ENCODE results near the gene DOCK10. TPM values are rescaled to one million over a fixed set of nuclear protein-coding genes. Genes with fewer than 3 reads are reported as not detected.
"Not testable (repeated sequence)": the region's sequence is repeated elsewhere in the genome, so short reads cannot be mapped to it uniquely, and the experiment has no call there.

Gene DOCK10
- total and polyA plus RNA-seq, 2 donors (not counting 1 experiment from before 2014, with no cell fraction given) = 49.5 to 139 TPM

DNA sequence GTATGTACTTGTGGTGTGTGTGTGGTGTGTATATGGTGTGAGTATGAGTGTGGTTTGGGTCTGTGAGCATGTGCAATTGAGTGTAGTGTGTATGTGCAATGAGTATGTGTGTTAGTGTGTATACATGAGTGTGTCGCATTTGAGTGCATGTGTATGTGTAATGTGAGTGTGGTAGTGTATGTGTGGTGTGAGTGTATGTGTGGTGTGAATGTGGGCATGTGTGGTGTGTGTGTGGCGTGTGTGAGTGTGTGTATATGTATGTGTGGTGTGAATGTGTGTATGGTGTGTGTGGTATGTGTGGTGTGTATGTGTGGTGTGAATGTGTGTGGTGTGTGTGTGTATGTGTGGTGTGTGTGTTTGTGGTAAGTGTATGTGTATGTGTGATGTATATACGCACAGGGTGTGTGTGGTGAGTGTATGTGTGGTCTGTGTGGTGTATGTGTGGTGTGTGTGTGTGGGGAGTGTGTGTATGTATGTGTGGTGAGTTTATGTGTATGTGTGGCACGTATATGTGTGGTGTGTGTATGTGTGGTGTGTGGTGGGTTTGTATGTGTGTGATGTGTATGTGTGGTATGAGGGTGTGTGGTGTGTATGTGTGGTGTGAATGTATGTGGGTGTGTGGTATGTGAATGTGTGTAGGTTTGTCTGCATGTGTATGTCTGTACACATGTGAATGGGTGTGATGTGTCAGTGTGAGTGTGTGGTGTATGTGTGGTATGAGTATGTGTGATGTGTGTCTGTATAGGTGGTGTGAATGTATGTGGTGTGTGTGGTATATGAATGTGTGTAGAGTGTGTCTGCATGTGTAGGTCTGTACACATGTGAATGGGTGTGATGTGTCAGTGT lies 123.4 kb downstream of the DOCK10 start:
- CTCF ChIA-PET = interaction anchor here (4.5 kb wide), 1 partner anchor 83 kb away, joined by 20 read pairs; no protein-coding TSS in a partner anchor
- DNase-seq (no peak), ATAC-seq (ENCODE audit: low read depth) (no peak)
- Histone ChIP-seq H2AFZ (ENCODE audit: insufficient read depth, low read depth, low read length, poor library complexity, severe bottlenecking) (no peak overlapping the region), H3K27ac (ENCODE audit: low read length in 2 of 2) (peak overlapping the region in 1 of 2 donors; percentile 20), H3K27me3 (replicated peaks in 1 of 4; ENCODE audit: control extremely low read depth in 1 of 4, control insufficient read depth in 3 of 4, insufficient read depth in 4 of 4, low read length in 3 of 4) (no peaks in the 10 kb centered on the region), H3K9ac (ENCODE audit: low read length) (no peak overlapping the region), H3K4me3 (ENCODE audit: control extremely low read depth in 1 of 5, extremely low read depth in 1 of 5, insufficient read depth in 1 of 5, low read depth in 2 of 5, low read length in 4 of 5) (no peak overlapping the region), H3K4me1 (ENCODE audit: control insufficient read depth in 2 of 2, insufficient read depth in 2 of 2, low read length in 2 of 2) (peaks cover 37 to 42% of the 10 kb centered on the region in 2 donors), H3K36me3 (replicated peaks in 1 of 2; ENCODE audit: control extremely low read depth in 1 of 2, control insufficient read depth in 1 of 2, extremely low read depth in 1 of 2, insufficient read depth in 2 of 2, low read length in 1 of 2) (peaks cover 9 to 34% of the 10 kb centered on the region in 2 experiments), H3K79me2 (ENCODE audit: control insufficient read depth, insufficient read depth, low read length) (peaks cover 62% of the 10 kb centered on the region), H3K9me3 (ENCODE audit: control extremely low read depth in 1 of 3, control insufficient read depth in 2 of 3, insufficient read depth in 1 of 3, low read length in 2 of 3) (no peaks in the 10 kb centered on the region), H3K4me2 (replicated peaks; ENCODE audit: low read depth, low read length, poor library complexity, severe bottlenecking) (no peak overlapping the region), H4K20me1 (ENCODE audit: control insufficient read depth, insufficient read depth, low read length, poor library complexity, severe bottlenecking) (peaks cover 5% of the 10 kb centered on the region)
- intact Hi-C loops (cut with micrococcal nuclease) = no loop called here
- TF ChIP-seq, protein P1, sequence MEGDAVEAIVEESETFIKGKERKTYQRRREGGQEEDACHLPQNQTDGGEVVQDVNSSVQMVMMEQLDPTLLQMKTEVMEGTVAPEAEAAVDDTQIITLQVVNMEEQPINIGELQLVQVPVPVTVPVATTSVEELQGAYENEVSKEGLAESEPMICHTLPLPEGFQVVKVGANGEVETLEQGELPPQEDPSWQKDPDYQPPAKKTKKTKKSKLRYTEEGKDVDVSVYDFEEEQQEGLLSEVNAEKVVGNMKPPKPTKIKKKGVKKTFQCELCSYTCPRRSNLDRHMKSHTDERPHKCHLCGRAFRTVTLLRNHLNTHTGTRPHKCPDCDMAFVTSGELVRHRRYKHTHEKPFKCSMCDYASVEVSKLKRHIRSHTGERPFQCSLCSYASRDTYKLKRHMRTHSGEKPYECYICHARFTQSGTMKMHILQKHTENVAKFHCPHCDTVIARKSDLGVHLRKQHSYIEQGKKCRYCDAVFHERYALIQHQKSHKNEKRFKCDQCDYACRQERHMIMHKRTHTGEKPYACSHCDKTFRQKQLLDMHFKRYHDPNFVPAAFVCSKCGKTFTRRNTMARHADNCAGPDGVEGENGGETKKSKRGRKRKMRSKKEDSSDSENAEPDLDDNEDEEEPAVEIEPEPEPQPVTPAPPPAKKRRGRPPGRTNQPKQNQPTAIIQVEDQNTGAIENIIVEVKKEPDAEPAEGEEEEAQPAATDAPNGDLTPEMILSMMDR (IDR thresholded peaks at IDR 0.05) = no peak
- no peak for TF ChIP-seq EZH2 (IDR thresholded peaks at IDR 0.05; ENCODE audit: borderline replicate concordance, insufficient read depth, low read depth, low read length, poor library complexity, severe bottlenecking)
- POLR2A ChIA-PET = no interaction called here
- Mint-ChIP-seq H3K27me3 (no peaks in the 10 kb centered on the region), H3K4me3 (no peak overlapping the region), H3K4me1 (peaks cover 25% of the 10 kb centered on the region), H3K9me3 (ENCODE audit: insufficient read depth) (no peaks in the 10 kb centered on the region), H3K27ac (no peak overlapping the region)
- 98% methylated on average over 4 of the region's 4 CpGs for WGBS (ENCODE audit: insufficient coverage)

- H3K9me3 Mint-ChIP-seq (ENCODE audit: insufficient read depth); H3K27me3 ChIP-seq (replicated peaks in 1 of 4; ENCODE audit: control extremely low read depth in 1 of 4, control insufficient read depth in 3 of 4, insufficient read depth in 4 of 4, low read length in 3 of 4); POLR2A ChIA-PET; H3K27me3 Mint-ChIP-seq; H3K9me3 ChIP-seq (ENCODE audit: control extremely low read depth in 1 of 3, control insufficient read depth in 2 of 3, insufficient read depth in 1 of 3, low read length in 2 of 3); H3K4me3 ChIP-seq (ENCODE audit: control extremely low read depth in 1 of 5, extremely low read depth in 1 of 5, insufficient read depth in 1 of 5, low read depth in 2 of 5, low read length in 4 of 5); H3K27ac Mint-ChIP-seq; H3K4me2 ChIP-seq (replicated peaks; ENCODE audit: low read depth, low read length, poor library complexity, severe bottlenecking); ATAC-seq (ENCODE audit: low read depth); DNase-seq; H4K20me1 ChIP-seq (ENCODE audit: control insufficient read depth, insufficient read depth, low read length, poor library complexity, severe bottlenecking); H3K9ac ChIP-seq (ENCODE audit: low read length); H3K27ac ChIP-seq (ENCODE audit: low read length in 2 of 2); CTCF ChIA-PET; intact Hi-C loops (cut with micrococcal nuclease); H3K4me3 Mint-ChIP-seq; H2AFZ ChIP-seq (ENCODE audit: insufficient read depth, low read depth, low read length, poor library complexity, severe bottlenecking): not testable (repeated sequence)
- Histone ChIP-seq H3K36me3 (replicated peaks in 1 of 2; ENCODE audit: control extremely low read depth in 1 of 2, control insufficient read depth in 1 of 2, extremely low read depth in 1 of 2, insufficient read depth in 2 of 2, low read length in 1 of 2) (peaks cover 9 to 34% of the 10 kb centered on the region in 2 experiments), H3K79me2 (ENCODE audit: control insufficient read depth, insufficient read depth, low read length) (peaks cover 76% of the 10 kb centered on the region), H3K4me1 (ENCODE audit: control insufficient read depth in 2 of 2, insufficient read depth in 2 of 2, low read length in 2 of 2) (peaks cover 21 to 27% of the 10 kb centered on the region in 2 donors)
- WGBS (ENCODE audit: insufficient coverage) = no CpG with 5 or more reads among the region's 5 CpGs
- H3K4me1 Mint-ChIP-seq = peaks cover 10% of the 10 kb centered on the region
Measured at GRCh38 chr2:224917246-224917645, 125.0 kb downstream of the DOCK10 start.
